Measurements from ENCODE around the gene MISP. TPM values are rescaled to one million over a fixed set of nuclear protein-coding genes. Genes with fewer than 3 reads are reported as not detected.

The MISP gene
- total and polyA plus RNA-seq, 9 of the 15 experiments (the other 6 are each of a cell fraction or from before 2014, with no cell fraction given), result 0.04 to 0.29 (median 0.05) TPM; not detected in 5

DNA sequence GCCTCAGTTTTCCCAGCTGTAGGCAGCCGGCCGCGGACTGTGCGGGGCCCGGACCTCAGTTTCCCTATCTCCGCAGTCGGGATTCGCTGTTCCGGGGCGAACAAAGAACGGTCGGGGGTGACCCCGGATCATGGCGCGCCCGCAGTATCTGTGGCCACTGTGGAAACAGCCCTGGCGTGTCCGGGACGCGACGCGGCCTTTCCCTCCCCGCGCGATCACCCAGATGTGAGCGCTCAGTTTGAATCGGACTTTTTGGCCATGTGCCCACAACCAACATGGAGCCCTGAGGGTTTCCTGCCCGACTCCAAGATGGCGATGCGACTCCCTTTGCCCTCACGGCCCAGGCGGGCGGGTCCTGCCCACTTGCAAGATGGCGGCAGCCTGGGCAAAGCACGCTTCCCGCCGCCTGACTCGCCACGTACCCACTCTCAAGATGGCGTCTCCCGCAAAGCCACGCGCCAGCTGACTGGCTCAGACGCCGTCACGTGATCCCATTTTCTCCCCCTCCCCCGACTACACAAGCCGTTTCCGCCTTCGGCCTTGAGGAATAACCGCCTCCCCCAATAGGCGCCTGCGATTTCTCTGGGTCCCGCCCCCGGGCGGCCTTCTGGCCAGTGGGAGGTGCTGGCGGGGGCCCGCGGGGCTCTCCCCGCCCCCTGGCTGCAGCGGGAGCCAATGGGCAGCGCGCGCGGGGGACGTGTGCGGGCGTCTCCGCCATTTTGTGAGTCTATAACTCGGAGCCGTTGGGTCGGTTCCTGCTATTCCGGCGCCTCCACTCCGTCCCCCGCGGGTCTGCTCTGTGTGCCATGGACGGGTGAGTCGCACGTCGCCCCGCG lies 46.0 kb downstream of the MISP start, which contains the start of gene PTBP1 (continued):
- TF ChIP-seq SAFB2 (IDR thresholded peaks at IDR 0.05; ENCODE audit: borderline replicate concordance, low read depth, low read length, severe bottlenecking) (no peak), ILF3 (IDR thresholded peaks at IDR 0.05; ENCODE audit: borderline replicate concordance) (no peak), ZNF3 (CRISPR knock-in tag; IDR thresholded peaks at IDR 0.05) (no peak), LARP7 (IDR thresholded peaks at IDR 0.05) (no peak), KHSRP (IDR thresholded peaks at IDR 0.05) (no peak), ZNF224 (CRISPR knock-in tag; IDR thresholded peaks at IDR 0.05) (no peak), CREM (IDR thresholded peaks at IDR 0.05; ENCODE audit: low read depth) (peak; percentile 91), ELF1 (tag; IDR thresholded peaks at IDR 0.05) (peak; percentile 95), NR2C1 (IDR thresholded peaks at IDR 0.05) (peak; percentile 96), NR2C1 (tag; IDR thresholded peaks at IDR 0.05) (peak; percentile 98), PHTF2 (CRISPR knock-in tag; IDR thresholded peaks at IDR 0.05) (no peak), HNRNPL (IDR thresholded peaks at IDR 0.05; ENCODE audit: low read depth, low read length) (peak; percentile 80; the same call in 1 of the 2 replicates), PURB (CRISPR knock-in tag; IDR thresholded peaks at IDR 0.05; ENCODE audit: low read depth) (no peak), HDAC6 (IDR thresholded peaks at IDR 0.05; ENCODE audit: low read depth, low read length) (no peak), PTRF (tag; IDR thresholded peaks at IDR 0.05) (no peak), PHF8 (IDR thresholded peaks at IDR 0.05; ENCODE audit: borderline replicate concordance, low read length) (peak; percentile 69; the same call in 1 of the 2 replicates), GABPA (tag; conservative IDR thresholded peaks at IDR 0.05; ENCODE audit: low read depth) (peak; percentile 92), ASH1L (IDR thresholded peaks at IDR 0.05; ENCODE audit: borderline replicate concordance, low read depth, partially characterized antibody) (peak; percentile 96)
- TF ChIP-seq, protein P1, sequence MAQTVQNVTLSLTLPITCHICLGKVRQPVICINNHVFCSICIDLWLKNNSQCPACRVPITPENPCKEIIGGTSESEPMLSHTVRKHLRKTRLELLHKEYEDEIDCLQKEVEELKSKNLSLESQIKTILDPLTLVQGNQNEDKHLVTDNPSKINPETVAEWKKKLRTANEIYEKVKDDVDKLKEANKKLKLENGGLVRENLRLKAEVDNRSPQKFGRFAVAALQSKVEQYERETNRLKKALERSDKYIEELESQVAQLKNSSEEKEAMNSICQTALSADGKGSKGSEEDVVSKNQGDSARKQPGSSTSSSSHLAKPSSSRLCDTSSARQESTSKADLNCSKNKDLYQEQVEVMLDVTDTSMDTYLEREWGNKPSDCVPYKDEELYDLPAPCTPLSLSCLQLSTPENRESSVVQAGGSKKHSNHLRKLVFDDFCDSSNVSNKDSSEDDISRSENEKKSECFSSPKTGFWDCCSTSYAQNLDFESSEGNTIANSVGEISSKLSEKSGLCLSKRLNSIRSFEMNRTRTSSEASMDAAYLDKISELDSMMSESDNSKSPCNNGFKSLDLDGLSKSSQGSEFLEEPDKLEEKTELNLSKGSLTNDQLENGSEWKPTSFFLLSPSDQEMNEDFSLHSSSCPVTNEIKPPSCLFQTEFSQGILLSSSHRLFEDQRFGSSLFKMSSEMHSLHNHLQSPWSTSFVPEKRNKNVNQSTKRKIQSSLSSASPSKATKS (CRISPR knock-in tag; IDR thresholded peaks at IDR 0.05), result no peak
- TF ChIP-seq, protein P2, sequence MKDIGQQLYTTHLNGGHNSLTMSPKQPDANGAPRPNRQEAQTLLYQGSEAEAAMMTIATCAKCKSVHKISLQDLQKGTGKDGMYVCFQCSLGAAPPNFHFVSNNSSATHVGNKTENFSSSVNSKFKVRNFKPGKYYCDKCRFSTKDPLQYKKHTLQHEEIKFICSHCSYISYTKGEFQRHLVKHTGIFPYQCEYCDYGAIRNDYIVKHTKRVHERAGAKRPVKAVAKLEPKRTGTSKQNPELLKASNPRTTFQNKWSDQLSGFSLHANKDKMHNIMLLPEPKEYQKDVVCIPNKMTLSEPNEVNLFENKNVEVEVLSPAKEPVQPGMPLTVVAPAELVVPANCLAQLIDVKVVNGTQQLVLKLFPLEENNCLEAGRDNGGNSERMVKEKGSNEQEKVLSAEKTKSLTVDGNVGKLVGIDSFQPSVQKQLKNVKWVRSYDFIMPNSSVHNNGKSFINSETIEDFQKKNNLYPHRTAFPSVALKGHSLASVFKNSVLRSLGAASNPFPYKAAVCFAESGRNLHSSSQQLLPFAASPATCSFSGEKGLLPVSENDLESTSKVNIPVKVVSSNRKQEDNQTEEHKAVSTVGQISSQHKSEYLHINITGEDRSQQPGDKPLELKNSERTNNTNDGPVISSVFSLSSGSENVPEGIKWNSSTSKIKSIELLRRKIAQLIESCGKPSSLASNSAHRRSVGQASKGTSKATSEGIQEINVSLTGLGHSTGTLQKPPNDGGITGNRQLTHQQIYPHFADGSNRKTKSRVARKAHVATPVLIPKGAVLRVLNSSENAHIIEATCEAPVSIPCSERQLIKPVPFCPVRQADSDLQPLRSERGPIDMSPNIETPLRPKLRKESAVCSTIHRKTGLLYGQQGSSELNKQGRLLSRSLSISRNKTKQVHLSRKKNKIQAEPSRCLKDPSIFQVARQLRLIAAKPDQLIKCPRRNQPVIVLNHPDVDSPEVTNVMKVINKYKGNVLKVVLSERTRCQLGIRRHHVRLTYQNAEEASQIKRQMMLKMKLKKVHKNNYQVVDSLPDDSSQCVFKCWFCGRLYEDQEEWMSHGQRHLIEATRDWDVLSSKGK (CRISPR knock-in tag; IDR thresholded peaks at IDR 0.05), result no peak
- TF ChIP-seq, protein P3, sequence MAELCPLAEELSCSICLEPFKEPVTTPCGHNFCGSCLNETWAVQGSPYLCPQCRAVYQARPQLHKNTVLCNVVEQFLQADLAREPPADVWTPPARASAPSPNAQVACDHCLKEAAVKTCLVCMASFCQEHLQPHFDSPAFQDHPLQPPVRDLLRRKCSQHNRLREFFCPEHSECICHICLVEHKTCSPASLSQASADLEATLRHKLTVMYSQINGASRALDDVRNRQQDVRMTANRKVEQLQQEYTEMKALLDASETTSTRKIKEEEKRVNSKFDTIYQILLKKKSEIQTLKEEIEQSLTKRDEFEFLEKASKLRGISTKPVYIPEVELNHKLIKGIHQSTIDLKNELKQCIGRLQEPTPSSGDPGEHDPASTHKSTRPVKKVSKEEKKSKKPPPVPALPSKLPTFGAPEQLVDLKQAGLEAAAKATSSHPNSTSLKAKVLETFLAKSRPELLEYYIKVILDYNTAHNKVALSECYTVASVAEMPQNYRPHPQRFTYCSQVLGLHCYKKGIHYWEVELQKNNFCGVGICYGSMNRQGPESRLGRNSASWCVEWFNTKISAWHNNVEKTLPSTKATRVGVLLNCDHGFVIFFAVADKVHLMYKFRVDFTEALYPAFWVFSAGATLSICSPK (IDR thresholded peaks at IDR 0.05; ENCODE audit: borderline replicate concordance), result no peak
